ENCODE measurements around the gene ACADVL.

The ACADVL gene

DNA sequence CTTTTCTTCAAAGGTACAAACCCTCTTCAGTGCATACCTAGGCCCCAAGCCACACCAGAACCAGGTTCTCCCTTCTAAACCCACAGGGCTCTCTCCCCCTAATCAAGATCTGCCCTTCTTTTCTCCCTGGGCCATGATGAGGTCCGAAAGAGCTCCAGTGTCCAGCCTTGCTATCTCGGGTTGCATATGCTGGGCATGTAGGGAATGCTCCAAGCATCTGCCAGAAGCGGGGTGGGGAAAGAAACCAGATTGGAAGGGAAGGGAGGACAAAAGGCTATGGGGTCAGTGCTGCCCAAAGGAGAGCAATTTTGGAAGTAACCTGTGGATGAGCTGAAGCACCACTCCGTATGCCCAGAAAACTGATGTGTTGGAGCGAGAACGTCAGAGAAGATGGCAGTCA, 29.5 kb downstream of the ACADVL start:
- TF ChIP-seq, protein P1, sequence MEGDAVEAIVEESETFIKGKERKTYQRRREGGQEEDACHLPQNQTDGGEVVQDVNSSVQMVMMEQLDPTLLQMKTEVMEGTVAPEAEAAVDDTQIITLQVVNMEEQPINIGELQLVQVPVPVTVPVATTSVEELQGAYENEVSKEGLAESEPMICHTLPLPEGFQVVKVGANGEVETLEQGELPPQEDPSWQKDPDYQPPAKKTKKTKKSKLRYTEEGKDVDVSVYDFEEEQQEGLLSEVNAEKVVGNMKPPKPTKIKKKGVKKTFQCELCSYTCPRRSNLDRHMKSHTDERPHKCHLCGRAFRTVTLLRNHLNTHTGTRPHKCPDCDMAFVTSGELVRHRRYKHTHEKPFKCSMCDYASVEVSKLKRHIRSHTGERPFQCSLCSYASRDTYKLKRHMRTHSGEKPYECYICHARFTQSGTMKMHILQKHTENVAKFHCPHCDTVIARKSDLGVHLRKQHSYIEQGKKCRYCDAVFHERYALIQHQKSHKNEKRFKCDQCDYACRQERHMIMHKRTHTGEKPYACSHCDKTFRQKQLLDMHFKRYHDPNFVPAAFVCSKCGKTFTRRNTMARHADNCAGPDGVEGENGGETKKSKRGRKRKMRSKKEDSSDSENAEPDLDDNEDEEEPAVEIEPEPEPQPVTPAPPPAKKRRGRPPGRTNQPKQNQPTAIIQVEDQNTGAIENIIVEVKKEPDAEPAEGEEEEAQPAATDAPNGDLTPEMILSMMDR (IDR thresholded peaks at IDR 0.05; ENCODE audit: low read depth, low read length, missing control alignments) = no peak

DNA sequence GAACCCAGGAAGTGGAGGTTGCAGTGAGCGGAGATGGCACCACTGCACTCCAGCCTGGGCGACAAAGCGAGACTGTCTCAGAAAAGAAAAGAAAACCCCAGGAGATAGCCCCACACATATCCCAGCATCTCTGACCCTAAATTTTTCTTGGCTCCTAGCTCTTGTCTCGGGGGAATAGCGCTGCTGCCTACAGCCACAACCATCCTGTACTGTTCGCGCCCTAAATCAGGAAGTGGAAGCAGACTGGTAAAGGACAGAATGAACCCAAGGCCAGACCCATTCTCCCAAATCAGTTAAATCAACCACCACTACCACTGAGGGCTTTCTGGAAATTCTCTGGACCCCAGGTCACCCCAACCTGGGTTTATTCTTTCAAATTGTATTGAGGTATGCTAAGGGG, 30.1 kb downstream of the ACADVL start:
- H3K27ac ChIP-seq = no peak overlapping the region
- TF ChIP-seq, protein P1 (IDR thresholded peaks at IDR 0.05; ENCODE audit: low read depth, low read length, missing control alignments) = no peak
- H3K27me3 ChIP-seq (replicated peaks) = no peaks in the 10 kb centered on the region
- in situ Hi-C loops (cut with HindIII; ENCODE audit: low pct_ligation_motif_present, low sequenced_read_pairs) = no loop called here
- peak overlapping the region; percentile 81 for H3K4me3 ChIP-seq (ENCODE audit: low read depth, low read length)
- no peak for DNase-seq
- peaks cover 25% of the 10 kb centered on the region for H3K36me3 ChIP-seq (replicated peaks)

More for the DNA sequence above, 29.5 kb downstream of the ACADVL start:
- Histone ChIP-seq H3K27ac (no peak overlapping the region), H3K27me3 (replicated peaks) (no peaks in the 10 kb centered on the region), H3K4me3 (ENCODE audit: low read depth, low read length) (no peak overlapping the region), H3K36me3 (replicated peaks) (peaks cover 26% of the 10 kb centered on the region)
- DNase-seq = no peak
- in situ Hi-C loops (cut with HindIII; ENCODE audit: low pct_ligation_motif_present, low sequenced_read_pairs) = no loop called here

DNA sequence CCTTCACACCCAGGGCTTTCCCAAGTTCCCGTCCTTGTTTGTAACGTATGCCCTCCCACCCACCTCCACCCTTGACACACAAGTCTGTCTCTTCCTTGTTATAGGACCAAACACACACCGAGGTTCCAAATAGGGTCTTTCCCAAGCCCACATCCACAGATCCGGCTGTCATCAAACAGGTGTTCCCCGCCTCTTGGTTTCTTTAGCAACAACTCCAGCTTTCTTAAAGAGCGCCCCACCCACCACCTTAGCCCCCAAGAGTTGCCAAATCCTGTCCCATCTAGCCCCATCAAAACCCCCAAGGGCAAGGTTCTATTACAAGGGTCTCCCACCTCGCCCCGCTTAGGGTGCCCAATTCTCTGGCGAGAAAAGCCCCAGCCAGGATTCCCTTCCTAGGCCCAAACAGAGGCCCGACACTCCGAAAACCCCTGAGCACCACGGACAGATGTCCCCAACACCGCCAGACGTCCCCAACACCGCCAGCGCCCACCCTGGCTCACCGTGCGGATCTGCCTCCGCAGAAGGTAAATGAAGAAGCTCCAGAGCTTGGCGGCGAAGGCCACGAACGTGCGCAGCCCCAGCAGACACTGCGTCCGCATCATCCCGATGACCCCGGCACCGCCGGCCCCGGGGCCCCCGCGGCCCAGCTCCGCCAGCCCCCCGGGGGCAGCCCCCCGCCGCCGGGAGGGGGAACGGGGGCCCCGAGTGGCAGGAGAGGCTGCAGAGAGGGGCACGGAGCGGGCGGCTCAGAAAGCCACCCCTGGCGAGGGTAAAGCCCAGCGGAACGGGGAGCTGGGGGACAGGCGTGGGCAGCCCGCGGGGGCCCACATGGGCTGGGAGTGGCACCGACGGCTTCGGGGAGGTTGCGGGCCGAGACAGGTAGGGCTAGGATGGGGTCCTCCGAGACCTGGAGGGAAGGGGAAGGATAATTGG, 31.2 kb downstream of the ACADVL start:
- no peaks in the 10 kb centered on the region for H3K27me3 ChIP-seq (replicated peaks)
- H3K27ac ChIP-seq = peak overlapping the region; percentile 99
- TF ChIP-seq, protein P1 (IDR thresholded peaks at IDR 0.05; ENCODE audit: low read depth, low read length, missing control alignments) = no peak
- in situ Hi-C loops (cut with HindIII; ENCODE audit: low pct_ligation_motif_present, low sequenced_read_pairs) = no loop called here
- peaks cover 27% of the 10 kb centered on the region for H3K36me3 ChIP-seq (replicated peaks)
- peak overlapping the region; percentile 81 for H3K4me3 ChIP-seq (ENCODE audit: low read depth, low read length)
- DNase-seq = no peak

GRCh38 chr17:7251661-7252175, 32.0 kb downstream of the ACADVL start, which contains the start of gene CTDNEP1:
Gene CTDNEP1, minus strand, starts transcription at chr17:7251734. Its CDS starts 438 bp downstream, at chr17:7251296.
- Histone ChIP-seq H3K4me3 (ENCODE audit: low read depth, low read length) (peak within 1 kb of the TSS; percentile 94), H3K27ac (peak within 1 kb of the TSS; percentile 99), H3K27me3 (replicated peaks) (no peaks in the 10 kb centered on the region), H3K36me3 (replicated peaks) (peaks cover 23% of the 10 kb centered on the region)
- in situ Hi-C loops (cut with HindIII; ENCODE audit: low pct_ligation_motif_present, low sequenced_read_pairs) = no loop called here
- TF ChIP-seq, protein P1 (IDR thresholded peaks at IDR 0.05; ENCODE audit: low read depth, low read length, missing control alignments) = no peak
- DNase-seq = peak; percentile 99

- Histone ChIP-seq H3K27me3 (replicated peaks) (no peaks in the 10 kb centered on the region), H3K4me3 (ENCODE audit: low read depth, low read length) (peak within 1 kb of the TSS; percentile 94), H3K27ac (peak within 1 kb of the TSS; percentile 99), H3K36me3 (replicated peaks) (peaks cover 26% of the 10 kb centered on the region)
- in situ Hi-C loops (cut with HindIII; ENCODE audit: low pct_ligation_motif_present, low sequenced_read_pairs) = no loop called here
- TF ChIP-seq, protein P1 (IDR thresholded peaks at IDR 0.05; ENCODE audit: low read depth, low read length, missing control alignments) = no peak
- peak; percentile 94 for DNase-seq
These were observed 32.7 kb downstream of the ACADVL start, which contains the start of gene ELP5 for GRCh38 chr17:7252176-7253043. Gene ELP5, plus strand, starts transcription at chr17:7252215. Its CDS starts 336 bp downstream, at chr17:7252551.

Measured in brain microvascular endothelial cell (primary cell).